Measurements from ENCODE around the gene TIMD4.

Gene TIMD4

DNA sequence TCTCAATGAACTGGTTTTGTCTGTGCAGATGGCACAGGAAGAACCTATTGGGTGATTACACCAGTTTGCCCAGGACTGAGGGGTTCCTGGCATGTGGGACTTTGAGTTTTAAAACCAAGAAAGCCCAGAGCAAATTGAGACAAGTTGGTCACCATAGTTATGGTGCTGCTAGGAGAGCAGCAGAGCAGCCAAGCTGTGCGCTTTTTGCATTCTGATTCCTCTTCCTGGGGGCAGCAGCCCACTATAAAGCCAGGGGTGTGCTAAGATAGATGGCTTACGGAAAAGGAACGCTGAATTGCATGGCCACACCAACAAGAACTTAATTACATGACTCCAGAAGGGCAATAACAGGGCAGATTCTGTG, 49.7 kb downstream of the TIMD4 start:
- H4K20me1 ChIP-seq: no peaks in the 10 kb centered on the region
- TF ChIP-seq Cebpa-rat (IDR thresholded peaks at IDR 0.05): no peak
- no peaks in the 10 kb centered on the region for H3K36me3 ChIP-seq
- no peak overlapping the region for H3K4me3 ChIP-seq
- no peaks in the 10 kb centered on the region; a peak in 2 of 22 replicates for H3K9me3 ChIP-seq (replicated peaks in 1 of 11)
- peaks cover 0 to 13% (median 11%) of the 10 kb centered on the region in 10 experiments; a peak in 14 of 20 replicates for H3K4me1 ChIP-seq
- H3K4me2 ChIP-seq: peak overlapping the region in 5 of 11 experiments; percentile 5 to 35 (median 28); a peak in 9 of 22 replicates
- no peak overlapping the region for H3K9ac ChIP-seq
- H3K27ac ChIP-seq: no peak overlapping the region
- no peaks in the 10 kb centered on the region for H3K27me3 ChIP-seq

GRCh38 chr5:156912869-156913268, 50.2 kb downstream of the TIMD4 start:
- H3K9me3 ChIP-seq (replicated peaks in 1 of 11): no peaks in the 10 kb centered on the region; a peak in 2 of 22 replicates
- no peak overlapping the region for H3K27ac ChIP-seq
- no peak overlapping the region for H3K4me3 ChIP-seq
- no peaks in the 10 kb centered on the region for H3K36me3 ChIP-seq
- no peak overlapping the region for H3K9ac ChIP-seq
- H4K20me1 ChIP-seq: no peaks in the 10 kb centered on the region
- no peak overlapping the region for H3K4me2 ChIP-seq
- H3K27me3 ChIP-seq: no peaks in the 10 kb centered on the region
- H3K4me1 ChIP-seq: peaks cover 0 to 13% (median 11%) of the 10 kb centered on the region in 10 experiments; a peak in 14 of 20 replicates
- TF ChIP-seq Cebpa-rat (IDR thresholded peaks at IDR 0.05): no peak

DNA sequence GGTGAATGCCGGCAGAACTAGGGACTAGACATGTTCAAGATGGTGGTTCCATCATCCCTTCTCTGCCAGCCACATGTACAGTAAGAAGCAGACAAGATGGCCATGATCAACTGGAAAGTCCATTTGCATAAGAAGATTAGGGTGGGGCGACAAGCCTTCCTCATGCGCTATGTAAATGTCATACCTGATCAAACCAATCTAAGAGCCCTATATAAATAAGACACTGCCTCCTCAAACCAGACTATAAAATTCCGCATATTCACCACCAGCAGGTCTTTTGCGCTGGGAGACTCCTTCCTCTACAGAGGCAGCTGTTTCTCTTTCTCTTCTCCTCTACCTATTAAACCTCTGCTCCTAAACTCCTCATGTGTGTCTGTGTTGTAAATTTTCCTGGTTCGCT, 53.8 kb downstream of the TIMD4 start:
- Histone ChIP-seq H3K36me3 (no peaks in the 10 kb centered on the region), H3K9ac (no peak overlapping the region), H3K4me2 (no peak overlapping the region), H3K4me1 (peaks cover 0 to 10% (median 9%) of the 10 kb centered on the region in 10 experiments; a peak in 14 of 20 replicates), H3K27ac (no peak overlapping the region), H3K9me3 (replicated peaks in 1 of 11) (no peaks in the 10 kb centered on the region; a peak in 2 of 22 replicates), H4K20me1 (no peaks in the 10 kb centered on the region), H3K4me3 (no peak overlapping the region), H3K27me3 (no peaks in the 10 kb centered on the region)
- no peak for TF ChIP-seq Cebpa-rat (IDR thresholded peaks at IDR 0.05)

GRCh38 chr5:156907667-156908066, 55.4 kb downstream of the TIMD4 start:
- H4K20me1 ChIP-seq: no peaks in the 10 kb centered on the region
- H3K27ac ChIP-seq: no peak overlapping the region
- H3K4me3 ChIP-seq: no peak overlapping the region
- no peak for TF ChIP-seq Cebpa-rat (IDR thresholded peaks at IDR 0.05)
- no peak overlapping the region for H3K4me2 ChIP-seq
- H3K9ac ChIP-seq: no peak overlapping the region
- H3K9me3 ChIP-seq (replicated peaks in 1 of 11): no peaks in the 10 kb centered on the region; a peak in 1 of 22 replicates
- H3K4me1 ChIP-seq: no peaks in the 10 kb centered on the region
- no peaks in the 10 kb centered on the region for H3K27me3 ChIP-seq
- no peaks in the 10 kb centered on the region for H3K36me3 ChIP-seq

- Histone ChIP-seq H4K20me1 (no peaks in the 10 kb centered on the region), H3K9me3 (replicated peaks in 1 of 11) (no peaks in the 10 kb centered on the region), H3K4me1 (no peaks in the 10 kb centered on the region), H3K4me2 (no peak overlapping the region), H3K36me3 (no peaks in the 10 kb centered on the region), H3K27me3 (no peaks in the 10 kb centered on the region), H3K27ac (no peak overlapping the region), H3K4me3 (no peak overlapping the region), H3K9ac (no peak overlapping the region)
- no peak for TF ChIP-seq Cebpa-rat (IDR thresholded peaks at IDR 0.05)
Observed at GRCh38 chr5:156906807-156907206, 56.2 kb downstream of the TIMD4 start.

DNA sequence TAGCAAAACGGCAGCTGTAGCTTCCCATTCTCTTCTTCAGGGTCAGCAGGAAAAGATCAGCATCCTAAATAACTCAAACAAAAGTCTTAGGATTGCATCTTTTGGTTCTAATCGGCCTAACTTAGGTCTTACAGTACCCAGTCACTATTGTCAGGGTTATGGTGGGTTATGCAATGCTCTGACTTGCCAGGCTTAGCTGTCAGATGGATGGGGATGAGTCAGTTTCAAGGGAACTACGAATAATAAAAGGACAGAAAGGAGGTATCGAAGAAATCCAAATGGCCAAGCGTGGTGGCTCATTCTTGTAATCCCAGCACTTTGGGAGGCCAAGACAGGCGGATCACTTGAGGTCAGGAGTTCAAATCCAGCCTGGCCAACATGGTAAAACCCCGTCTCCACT, 66.5 kb downstream of the TIMD4 start:
- Histone ChIP-seq H3K27ac (no peak overlapping the region), H3K4me3 (no peak overlapping the region), H3K36me3 (no peaks in the 10 kb centered on the region), H3K9ac (no peak overlapping the region), H3K4me1 (no peaks in the 10 kb centered on the region), H4K20me1 (no peaks in the 10 kb centered on the region), H3K9me3 (replicated peaks in 1 of 11) (no peaks in the 10 kb centered on the region), H3K27me3 (no peaks in the 10 kb centered on the region), H3K4me2 (no peak overlapping the region)
- no peak for TF ChIP-seq Cebpa-rat (IDR thresholded peaks at IDR 0.05)

GRCh38 chr5:156893517-156893916, 69.5 kb downstream of the TIMD4 start:
- Histone ChIP-seq H3K9ac (no peak overlapping the region), H3K36me3 (no peaks in the 10 kb centered on the region), H3K9me3 (replicated peaks in 1 of 11) (no peaks in the 10 kb centered on the region), H3K27me3 (no peaks in the 10 kb centered on the region), H3K27ac (no peak overlapping the region), H4K20me1 (no peaks in the 10 kb centered on the region), H3K4me3 (no peak overlapping the region), H3K4me2 (no peak overlapping the region), H3K4me1 (no peaks in the 10 kb centered on the region; a peak in 1 of 20 replicates)
- TF ChIP-seq Cebpa-rat (IDR thresholded peaks at IDR 0.05): no peak

- Histone ChIP-seq H3K4me1 (no peaks in the 10 kb centered on the region; a peak in 1 of 20 replicates), H3K27ac (no peak overlapping the region), H3K9me3 (replicated peaks in 1 of 11) (no peaks in the 10 kb centered on the region), H3K27me3 (no peaks in the 10 kb centered on the region), H3K9ac (no peak overlapping the region), H3K36me3 (no peaks in the 10 kb centered on the region), H3K4me2 (no peak overlapping the region), H3K4me3 (no peak overlapping the region), H4K20me1 (no peaks in the 10 kb centered on the region)
- no peak for TF ChIP-seq Cebpa-rat (IDR thresholded peaks at IDR 0.05)
Observed at GRCh38 chr5:156892864-156893263, 70.2 kb downstream of the TIMD4 start.

DNA sequence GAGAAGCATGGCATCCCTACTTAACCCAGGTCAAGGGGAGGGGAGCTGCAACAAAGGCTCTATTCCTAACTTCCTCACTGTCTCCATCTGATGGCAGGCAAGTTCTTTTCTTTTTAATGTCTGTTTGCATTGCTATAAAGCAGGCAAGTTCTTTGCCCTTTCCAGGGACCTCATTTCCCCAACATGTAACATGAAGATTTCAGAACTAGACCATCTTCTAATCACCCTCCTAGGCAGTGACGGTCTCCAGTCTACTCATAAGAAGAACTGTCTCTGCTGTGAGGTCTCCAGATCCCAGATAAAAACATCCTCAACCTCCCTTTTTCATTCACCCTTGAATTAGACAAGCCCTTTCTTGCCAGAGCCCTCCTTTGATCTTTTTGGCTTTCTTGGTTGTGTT, 70.8 kb downstream of the TIMD4 start:
- Histone ChIP-seq H3K4me2 (no peak overlapping the region), H3K27ac (no peak overlapping the region), H3K9ac (no peak overlapping the region), H3K4me1 (no peaks in the 10 kb centered on the region; a peak in 1 of 20 replicates), H4K20me1 (no peaks in the 10 kb centered on the region), H3K9me3 (replicated peaks in 1 of 11) (no peaks in the 10 kb centered on the region), H3K27me3 (no peaks in the 10 kb centered on the region), H3K36me3 (no peaks in the 10 kb centered on the region), H3K4me3 (no peak overlapping the region)
- TF ChIP-seq Cebpa-rat (IDR thresholded peaks at IDR 0.05): no peak

GRCh38 chr5:156888520-156888919, 74.5 kb downstream of the TIMD4 start:
- Histone ChIP-seq H3K27ac (no peak overlapping the region), H3K9ac (no peak overlapping the region), H4K20me1 (no peaks in the 10 kb centered on the region), H3K4me3 (no peak overlapping the region), H3K36me3 (no peaks in the 10 kb centered on the region), H3K4me1 (peaks cover 0 to 8% (median 5%) of the 10 kb centered on the region in 10 experiments; a peak in 10 of 20 replicates), H3K9me3 (replicated peaks in 1 of 11) (no peaks in the 10 kb centered on the region), H3K27me3 (no peaks in the 10 kb centered on the region), H3K4me2 (no peak overlapping the region)
- no peak for TF ChIP-seq Cebpa-rat (IDR thresholded peaks at IDR 0.05)

Measured in BLaER1 treated with 17β-estradiol and CSF1 and Interleukin-3, amounts not matched to agents 10 nM and 100 nM (cell line).